HG02642 (cell line): ENCODE data around the gene SRMS.

Source experiments
- ATAC-seq: cut with Tn5 transposase; IDR thresholded peaks from one replicate; pipeline ENCODE4 v1.9.1; 2021; ENCODE audit warnings: mild to moderate bottlenecking; ENCODE audit not compliant: unreplicated experiment, poor library complexity

SRMS gene

DNA sequence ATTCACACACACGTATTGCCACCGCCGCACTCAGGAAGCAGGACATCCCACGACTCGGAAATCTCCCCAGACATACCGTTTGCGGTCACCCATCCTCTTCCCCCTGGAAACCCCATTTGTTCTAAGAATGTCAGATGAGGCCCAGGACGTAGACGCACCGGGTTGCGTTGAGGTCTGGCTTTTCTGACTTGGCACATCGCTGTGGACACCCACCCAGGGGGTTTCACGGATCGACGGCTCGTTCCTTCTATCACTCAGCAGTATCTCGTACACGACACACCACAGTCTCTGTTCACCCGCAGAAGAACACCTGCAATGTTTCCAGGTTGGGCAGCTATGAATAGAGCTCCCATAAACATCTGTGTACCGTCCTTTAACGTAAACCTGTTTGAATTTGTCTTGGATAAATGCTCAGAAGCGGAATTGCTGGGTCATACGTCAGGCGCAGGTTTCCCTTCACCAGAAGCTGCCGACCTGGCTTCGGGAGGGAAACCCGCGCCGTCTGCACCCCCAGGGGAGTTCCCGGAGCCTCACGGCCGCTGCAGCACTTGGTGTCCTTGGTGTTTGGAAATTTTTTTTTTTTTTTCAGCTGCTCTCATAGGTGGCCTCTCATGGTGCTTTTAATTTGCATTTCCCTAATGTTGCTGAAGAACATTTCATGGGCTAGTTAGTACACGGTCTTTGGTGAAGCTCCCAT is 39.3 kb downstream of the SRMS start:
- ATAC-seq, result no peak

DNA sequence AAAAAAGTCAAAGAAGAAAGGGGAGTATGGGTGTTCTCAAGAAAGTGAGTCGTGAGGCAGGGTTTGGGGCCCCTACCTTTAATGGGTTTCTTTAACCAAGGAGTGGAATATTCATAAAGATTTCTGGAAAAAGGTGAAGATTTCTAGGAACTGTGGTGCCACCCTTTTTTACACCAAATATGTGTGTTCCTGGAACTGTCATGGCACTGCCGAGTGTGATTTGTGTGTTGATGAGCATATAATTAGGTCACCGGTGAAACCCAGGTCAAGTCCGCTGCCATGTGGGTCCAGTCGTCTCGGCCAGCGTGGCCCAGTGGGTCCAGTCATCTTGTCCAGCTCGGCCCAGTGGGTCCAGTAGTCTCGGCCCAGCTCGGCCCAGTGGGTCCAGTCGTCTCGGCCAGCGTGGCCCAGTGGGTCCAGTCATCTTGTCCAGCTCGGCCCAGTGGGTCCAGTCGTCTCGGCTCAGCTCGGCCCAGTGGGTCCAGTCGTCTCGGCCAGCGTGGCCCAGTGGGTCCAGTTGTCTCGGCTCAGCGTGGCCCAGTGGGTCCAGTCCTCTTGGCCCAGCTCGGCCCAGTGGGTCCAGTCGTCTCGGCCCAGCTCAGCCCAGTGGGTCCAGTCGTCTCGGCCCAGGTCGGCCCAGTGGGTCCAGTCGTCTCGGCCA is 40.3 kb downstream of the SRMS start:
- no peak for ATAC-seq

DNA sequence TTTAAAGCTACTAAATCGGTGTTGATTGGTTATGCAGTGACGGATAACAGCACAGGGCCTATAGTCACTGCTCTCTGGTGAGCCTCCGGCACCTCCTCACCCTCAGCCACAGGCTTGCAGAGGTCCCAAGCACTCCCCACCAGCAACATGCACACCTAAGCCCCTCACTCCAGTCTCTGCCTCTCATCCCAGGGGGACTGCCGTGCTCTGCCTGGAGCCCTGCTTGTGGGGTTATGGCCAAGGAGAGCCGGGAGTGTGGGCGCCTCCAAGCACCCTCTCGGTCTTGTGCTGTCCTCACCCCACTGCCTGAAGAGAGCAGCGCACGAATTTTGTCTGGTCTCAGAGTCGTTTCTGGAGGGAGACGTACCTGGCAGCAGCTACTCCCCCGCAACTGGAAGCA is 41.8 kb downstream of the SRMS start:
- ATAC-seq, result no peak

GRCh38 chr20:63505281-63505680 is 42.3 kb downstream of the SRMS start:
- no peak for ATAC-seq

DNA sequence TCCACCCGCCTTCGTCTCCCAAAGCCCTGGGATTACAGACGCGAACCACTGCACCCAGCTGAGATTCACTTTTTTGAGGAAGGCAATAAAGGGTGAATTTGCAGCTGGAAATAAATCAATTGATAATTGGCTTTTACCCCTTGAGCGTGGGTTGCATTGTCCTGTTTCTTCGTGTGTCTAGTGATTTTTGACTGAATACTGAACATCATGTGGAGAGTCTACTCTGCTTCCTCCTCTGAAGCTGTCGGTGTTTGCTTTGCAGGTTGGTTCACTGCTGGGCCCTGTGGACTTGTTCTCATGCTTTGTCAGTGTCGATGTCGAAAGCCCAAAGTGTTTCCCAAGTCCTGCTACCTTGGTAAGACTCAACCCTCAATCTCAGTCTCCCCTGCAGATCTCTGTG is 42.9 kb downstream of the SRMS start:
- ATAC-seq, result no peak

DNA sequence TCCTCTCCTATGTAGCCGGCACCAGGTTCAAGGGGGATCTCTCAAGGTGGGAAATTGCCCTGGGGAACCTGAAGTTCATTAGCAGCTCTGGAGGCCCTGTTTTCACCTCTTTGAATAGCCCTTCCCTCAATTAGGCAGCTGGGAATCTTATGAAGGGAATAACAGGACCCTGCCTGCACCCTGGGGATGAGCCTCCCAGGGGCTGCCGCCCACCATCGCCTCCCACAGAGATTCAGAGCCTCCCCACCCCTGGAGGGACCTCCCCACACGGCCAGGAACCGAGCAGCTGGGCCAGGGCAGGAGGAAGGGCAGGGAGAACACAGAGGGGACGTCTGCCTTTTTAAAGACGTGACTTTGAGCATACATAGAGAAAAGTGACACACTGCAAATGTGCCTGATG is 44.0 kb downstream of the SRMS start:
- ATAC-seq, result no peak

GRCh38 chr20:63502671-63503172 is 44.8 kb downstream of the SRMS start:
- no peak for ATAC-seq

- ATAC-seq, result no peak
Measured at GRCh38 chr20:63501818-63502670, 45.5 kb downstream of the SRMS start.

- no peak for ATAC-seq
Measured at GRCh38 chr20:63500902-63501817, 46.4 kb downstream of the SRMS start.

DNA sequence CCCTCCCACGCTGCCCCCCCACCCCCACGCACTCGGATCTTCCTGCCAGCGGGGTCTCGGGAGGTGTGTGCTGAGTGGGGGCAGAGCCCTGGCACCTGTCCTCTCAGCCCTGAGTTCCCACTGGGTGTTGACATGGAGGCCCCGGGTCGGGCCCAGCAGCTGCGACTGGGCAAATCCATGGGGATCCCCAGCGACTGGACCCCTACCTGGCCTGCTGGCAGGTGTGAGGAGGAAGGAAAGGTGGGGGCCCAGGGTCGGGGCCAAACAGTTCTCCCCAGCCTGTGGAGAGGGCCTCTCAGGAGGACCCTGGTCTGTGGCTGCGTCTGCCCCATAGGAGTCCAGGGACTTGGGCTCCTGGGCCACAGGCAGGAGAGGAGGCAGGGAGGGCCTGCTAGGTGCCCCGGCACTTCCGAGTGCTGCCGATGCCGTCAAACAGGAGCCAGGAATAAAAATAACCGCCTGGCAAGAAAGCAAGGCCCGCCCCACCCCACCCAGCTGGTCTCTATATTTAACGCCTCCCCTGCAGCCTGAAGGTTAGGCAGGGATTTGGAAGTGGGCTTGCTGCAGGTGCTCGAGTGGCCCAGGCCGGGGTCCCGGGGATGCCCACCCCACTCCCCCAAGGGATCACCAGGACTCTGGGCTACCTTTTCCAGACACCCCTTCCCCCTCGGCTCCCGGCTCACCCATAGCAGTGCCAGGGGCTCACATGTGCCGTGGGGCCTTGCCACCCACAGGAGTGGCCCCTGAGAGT is 47.2 kb downstream of the SRMS start:
- no peak for ATAC-seq

DNA sequence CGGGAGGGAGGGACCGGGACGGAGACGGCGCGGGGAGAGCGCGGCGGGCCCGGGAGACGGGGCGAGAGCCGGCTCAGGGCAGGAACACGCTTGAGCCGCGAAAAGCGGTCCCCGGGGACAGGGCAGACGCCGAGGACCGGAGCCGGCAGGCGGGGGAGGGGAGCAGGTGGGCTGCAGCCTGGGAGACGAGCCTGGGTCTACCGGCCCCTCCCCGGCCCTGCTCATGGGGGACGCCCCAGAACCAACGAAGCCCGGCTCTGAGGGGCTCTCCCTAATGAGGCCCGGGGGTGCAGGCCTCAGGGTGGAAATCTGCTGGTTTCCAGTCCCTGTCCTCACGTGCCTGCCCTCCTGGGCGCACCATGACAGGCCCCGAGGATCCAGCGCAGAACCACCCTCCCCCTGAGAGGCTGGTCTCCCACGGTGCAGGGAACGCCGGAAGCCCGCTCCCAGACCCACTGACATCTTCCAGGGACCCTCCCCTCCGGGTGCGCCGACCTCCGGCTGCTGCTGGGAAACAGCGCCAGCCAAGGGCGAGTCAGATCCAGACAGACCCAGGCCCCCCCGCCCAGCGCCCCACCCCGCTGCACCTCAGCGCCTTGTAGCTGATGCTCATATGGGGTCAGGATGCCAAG is 48.1 kb downstream of the SRMS start:
- ATAC-seq, result no peak

GRCh38 chr20:63498960-63499337 is 48.6 kb downstream of the SRMS start, which contains the start of gene EEF1A2:
EEF1A2 (minus strand) TSS chr20:63499083; CDS start chr20:63497763, 1,320 bp downstream.
- no peak for ATAC-seq

DNA sequence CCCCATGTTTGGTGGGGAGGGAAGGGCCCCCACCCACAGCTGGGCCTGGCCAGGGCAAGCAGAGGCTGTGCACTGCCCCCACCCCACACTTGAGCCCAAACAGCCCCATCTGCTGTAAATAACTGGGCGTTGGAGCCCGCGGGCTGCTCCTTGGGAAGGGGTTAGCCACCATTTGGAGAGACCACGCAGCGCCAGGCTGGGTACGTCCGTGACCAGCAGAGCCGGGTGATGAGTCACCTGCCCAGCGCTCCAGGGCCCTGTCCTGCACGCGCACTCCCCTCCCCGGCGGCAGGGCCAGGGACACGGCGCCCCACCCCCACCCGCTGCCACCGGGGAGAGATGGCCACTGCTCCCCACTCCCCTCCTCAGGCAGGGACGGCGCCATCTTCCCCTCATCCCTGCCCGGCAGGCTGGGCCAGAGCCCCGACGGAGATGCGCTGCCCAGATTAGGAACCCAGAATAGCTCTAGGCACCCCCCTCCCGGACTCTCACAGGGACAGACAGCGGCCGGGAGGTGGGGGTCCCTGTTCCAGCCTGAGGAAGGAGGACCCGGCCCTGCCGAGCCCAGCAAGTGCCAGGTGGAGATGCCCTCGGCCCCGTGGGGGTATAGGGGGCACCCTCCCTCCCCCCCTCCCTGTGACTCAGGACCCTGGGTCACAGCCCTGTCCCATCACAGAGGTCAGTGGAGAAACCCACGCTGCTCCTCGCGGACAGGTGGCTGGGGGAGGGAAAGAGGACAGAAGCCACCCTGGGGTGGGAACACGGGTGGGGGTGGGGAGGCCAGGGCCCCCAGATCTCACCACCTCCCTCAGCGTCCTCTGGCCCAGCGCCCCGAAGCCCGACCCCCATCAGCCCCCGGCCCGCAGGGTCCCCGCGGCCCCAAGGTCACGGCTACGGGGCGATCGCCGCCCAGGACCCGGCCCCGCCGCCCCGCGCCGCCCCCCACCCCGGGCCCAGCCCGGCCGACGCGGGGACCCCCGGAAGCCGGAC is 49.3 kb downstream of the SRMS start:
- ATAC-seq, result no peak

- ATAC-seq, result no peak
Measured at GRCh38 chr20:63497138-63497945, 50.2 kb downstream of the SRMS start.

DNA sequence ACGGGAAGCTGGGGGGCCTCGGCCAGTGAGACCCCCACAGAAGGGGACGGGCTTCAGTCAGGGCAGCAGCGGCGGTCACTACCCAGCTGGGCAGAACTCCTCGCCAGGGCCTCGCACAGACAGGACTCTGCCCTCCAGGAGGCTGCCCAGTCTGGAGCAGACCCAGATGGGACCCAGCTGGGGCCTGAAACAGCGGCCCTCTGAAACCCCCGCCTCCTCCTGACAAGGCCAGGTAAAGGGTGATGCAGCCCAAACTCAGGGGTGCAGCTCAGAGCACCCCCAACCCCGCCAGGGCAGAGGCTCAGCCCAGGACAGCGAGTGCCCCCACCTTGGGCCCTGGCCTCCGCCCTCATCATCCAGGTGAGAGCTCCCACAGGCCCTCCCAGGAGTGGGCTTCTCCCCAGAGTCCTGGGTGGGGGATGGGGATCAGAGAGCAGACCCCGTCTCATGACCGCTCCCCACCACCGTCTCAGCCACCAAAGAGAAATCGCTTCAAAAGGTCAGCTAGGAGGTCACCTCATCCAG is 50.9 kb downstream of the SRMS start:
- no peak for ATAC-seq

DNA sequence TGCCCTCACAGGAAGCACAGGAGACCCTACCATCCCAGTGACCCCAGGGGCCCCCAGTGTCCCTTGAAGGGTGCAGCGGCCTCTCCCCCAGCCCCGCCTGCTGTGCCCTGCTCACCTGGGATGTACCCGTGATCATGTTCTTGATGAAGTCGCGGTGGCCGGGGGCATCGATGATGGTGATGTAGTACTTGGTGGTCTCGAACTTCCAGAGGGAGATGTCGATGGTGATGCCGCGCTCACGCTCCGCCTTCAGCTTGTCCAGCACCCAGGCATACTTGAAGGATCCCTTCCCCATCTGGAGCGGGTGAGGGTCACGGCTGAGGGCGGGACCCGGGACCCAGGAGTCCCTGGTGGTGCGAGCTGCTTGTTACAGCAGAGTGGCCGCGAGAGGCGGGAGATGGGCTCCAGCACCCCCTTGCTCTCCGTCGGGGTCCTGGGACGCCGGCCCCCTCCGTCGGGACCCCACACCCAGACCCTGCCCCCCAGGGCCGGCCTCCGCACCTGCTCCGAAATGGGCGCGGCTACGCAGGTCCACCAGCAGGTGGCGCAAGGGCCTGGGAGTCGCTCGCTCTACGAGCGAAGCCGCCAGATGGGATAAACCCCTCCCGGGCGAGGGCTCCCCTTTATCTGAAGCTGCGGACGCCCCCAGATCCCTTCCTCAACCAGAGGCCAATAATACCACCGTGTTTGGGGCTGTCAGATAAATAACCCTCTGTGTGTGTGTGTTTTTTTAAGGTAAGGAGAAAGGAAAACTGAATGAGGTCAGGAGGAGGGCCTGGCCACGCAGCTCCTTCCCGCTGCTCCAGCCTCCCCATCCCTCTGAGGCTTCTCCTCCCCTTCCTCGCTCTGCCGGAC is 51.6 kb downstream of the SRMS start:
- ATAC-seq, result no peak
